ENCODE data around the gene RGCC.

RGCC gene

GRCh38 chr13:41514853-41515395 is 57.6 kb downstream of the RGCC start:
- in situ Hi-C loops (cut with MboI; ENCODE audit: low sequenced_read_pairs), result no loop called here

- in situ Hi-C loops (cut with MboI; ENCODE audit: low sequenced_read_pairs), result no loop called here
Observed at GRCh38 chr13:41515491-41516139, 58.3 kb downstream of the RGCC start.

GRCh38 chr13:41516166-41516565 is 58.8 kb downstream of the RGCC start:
- in situ Hi-C loops (cut with MboI; ENCODE audit: low sequenced_read_pairs), result no loop called here

- in situ Hi-C loops (cut with MboI; ENCODE audit: low sequenced_read_pairs), result no loop called here
Observed at GRCh38 chr13:41516760-41517159, 59.4 kb downstream of the RGCC start.

- in situ Hi-C loops (cut with MboI; ENCODE audit: low sequenced_read_pairs), result no loop called here
Observed at GRCh38 chr13:41520016-41520659, 62.8 kb downstream of the RGCC start.

Data from HL-60/S4 treated with phorbol 12-myristate 13-acetate at 8.2 ng/mL for 4 days and 3 days (cell line).